Left lung (tissue), 10 donors: Measurements from ENCODE around the gene CNST. TPM values are rescaled to one million over a fixed set of nuclear protein-coding genes. Genes with fewer than 3 reads are reported as not detected.
"Not testable (repeated sequence)": the region's sequence is repeated elsewhere in the genome, so short reads cannot be mapped to it uniquely, and the experiment has no call there.

Experiments used
- ATAC-seq: fragments of 200-7000 bp; cut with Tn5 transposase; one replicate; pipeline ENCODE4 v1.9.1; 2020; ENCODE audit warnings: moderate library complexity
- DNase-seq, 4 donors: peaks; one replicate each; pipeline ENCODE4 v3.0.0-alpha.2; 2013 to 2020
- H3K27ac ChIP-seq, 2 donors: fragments of 200-600 bp; sonication (generic) in 1 of 2; one replicate each; pipeline versions ENCODE4 v1.5.0 to v1.8.0; 2020 to 2021
- H3K27me3 ChIP-seq, 2 donors: fragments of 200-600 bp; sonication (generic) in 1 of 2; one replicate each; pipeline versions ENCODE4 v1.5.0 to v1.8.0; 2020 to 2021
- H3K36me3 ChIP-seq, 2 donors: fragments of 200-600 bp; sonication (generic) in 1 of 2; one replicate each; pipeline versions ENCODE4 v1.5.0 to v1.8.0; 2020 to 2021
- H3K4me1 ChIP-seq, 2 donors: fragments of 200-600 bp; one replicate each; pipeline ENCODE4 v1.8.0; 2021
- H3K4me3 ChIP-seq, 2 donors: fragments of 200-600 bp; sonication (generic) in 1 of 2; one replicate each; pipeline versions ENCODE4 v1.5.0 to v1.8.0; 2020 to 2021; ENCODE audit warnings: mild to moderate bottlenecking in 1 of 2
- H3K9me3 ChIP-seq, 2 donors: fragments of 200-600 bp; sonication (generic) in 1 of 2; one replicate each; pipeline versions ENCODE4 v1.5.0 to v1.8.0; 2020 to 2021
- intact Hi-C, 2 donors: fragments of 100-400 bp; cut with DNase I; formaldehyde crosslinking; loops; one replicate each; pipeline versions ENCODE4 v1.11.2 to v1.14.2; 2022
- polyA plus RNA-seq, 6 donors: library from polyadenylated mRNA; unstranded; fragments of 120-200 nt; gene quantifications; one replicate each; pipeline ENCODE4 v1.2.1, GENCODE V29; 2013; ENCODE audit not compliant: insufficient read length in 6 of 6
- total RNA-seq, 2 donors: library from RNA; stranded (reverse); fragmentation: NEBNext Ultra II Directional; extraction: Animal tissue kit (Norgen Biotek cat#: 25700); gene quantifications; one replicate each; pipeline ENCODE4 v1.2.1, GENCODE V29; 2021
- TF ChIP-seq, protein P1 (sequence below), 2 donors: fragments of 200-600 bp; sonication (generic) in 1 of 2; IDR thresholded peaks; one replicate each; pipeline versions ENCODE4 v1.5.0 to v1.8.0; 2021; ENCODE audit warnings: antibody characterized with exemption in 2 of 2
- donor health status: DM: no; HTN: yes; CAD: no.
- donor health status: DM: no; HTN: no; CAD: no.

Gene CNST
- total and polyA plus RNA-seq, 8 donors, result 18.0 to 24.0 (median 19.6) TPM

DNA sequence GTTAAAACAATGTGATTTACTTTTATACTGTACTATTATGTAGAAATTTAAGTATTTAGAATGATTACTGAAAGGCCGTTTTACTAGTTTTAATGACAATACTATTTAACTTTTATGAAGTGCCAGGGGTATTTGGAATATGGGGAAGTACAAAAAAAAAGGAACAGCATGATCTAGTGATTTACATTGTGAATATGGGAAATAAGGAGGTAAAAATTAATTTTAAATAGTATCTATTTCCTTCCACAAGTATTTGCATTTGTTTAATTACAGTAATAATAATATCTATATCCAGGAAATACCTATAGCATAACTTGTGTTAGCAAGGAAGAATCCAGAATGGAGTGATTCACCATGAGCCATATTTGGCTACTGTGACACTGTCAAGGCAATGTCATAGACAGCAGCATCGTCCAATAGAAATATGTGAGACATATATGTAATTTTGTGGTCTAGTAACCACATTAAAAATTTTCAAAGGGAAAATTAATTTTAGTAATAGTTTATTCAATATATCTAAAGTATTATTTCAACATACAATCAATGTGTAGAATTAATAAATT is 22.0 kb downstream of the CNST start:
- no peak for ATAC-seq
- TF ChIP-seq, protein P1, sequence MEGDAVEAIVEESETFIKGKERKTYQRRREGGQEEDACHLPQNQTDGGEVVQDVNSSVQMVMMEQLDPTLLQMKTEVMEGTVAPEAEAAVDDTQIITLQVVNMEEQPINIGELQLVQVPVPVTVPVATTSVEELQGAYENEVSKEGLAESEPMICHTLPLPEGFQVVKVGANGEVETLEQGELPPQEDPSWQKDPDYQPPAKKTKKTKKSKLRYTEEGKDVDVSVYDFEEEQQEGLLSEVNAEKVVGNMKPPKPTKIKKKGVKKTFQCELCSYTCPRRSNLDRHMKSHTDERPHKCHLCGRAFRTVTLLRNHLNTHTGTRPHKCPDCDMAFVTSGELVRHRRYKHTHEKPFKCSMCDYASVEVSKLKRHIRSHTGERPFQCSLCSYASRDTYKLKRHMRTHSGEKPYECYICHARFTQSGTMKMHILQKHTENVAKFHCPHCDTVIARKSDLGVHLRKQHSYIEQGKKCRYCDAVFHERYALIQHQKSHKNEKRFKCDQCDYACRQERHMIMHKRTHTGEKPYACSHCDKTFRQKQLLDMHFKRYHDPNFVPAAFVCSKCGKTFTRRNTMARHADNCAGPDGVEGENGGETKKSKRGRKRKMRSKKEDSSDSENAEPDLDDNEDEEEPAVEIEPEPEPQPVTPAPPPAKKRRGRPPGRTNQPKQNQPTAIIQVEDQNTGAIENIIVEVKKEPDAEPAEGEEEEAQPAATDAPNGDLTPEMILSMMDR (IDR thresholded peaks at IDR 0.05), result no peak

DNA sequence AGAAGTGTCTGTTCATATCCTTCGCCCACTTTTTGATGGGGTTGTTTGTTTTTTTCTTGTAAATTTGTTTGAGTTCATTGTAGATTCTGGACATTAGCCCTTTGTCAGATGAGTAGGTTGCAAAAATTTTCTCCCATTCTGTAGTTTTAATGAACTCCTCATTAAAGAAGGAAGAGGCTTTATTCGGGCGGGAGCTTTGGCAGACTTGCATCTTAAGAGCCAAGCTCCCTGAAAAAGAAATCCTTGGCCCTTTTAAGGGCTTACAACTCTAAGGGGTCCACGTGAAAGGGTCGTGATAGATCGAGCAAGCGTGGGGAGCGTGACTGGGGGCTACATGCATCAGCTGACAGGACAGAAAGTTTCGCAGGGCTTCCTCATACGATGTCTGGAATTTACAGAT is 23.7 kb downstream of the CNST start:
- H3K27me3 ChIP-seq, DNase-seq, H3K9me3 ChIP-seq, intact Hi-C loops, H3K4me3 ChIP-seq, H3K27ac ChIP-seq, ATAC-seq: not testable (repeated sequence)
- Histone ChIP-seq H3K36me3 (peaks cover 0 to 10% of the 10 kb centered on the region in 2 donors), H3K4me1 (peaks cover 4 to 23% of the 10 kb centered on the region in 2 donors)

More for the DNA sequence above, 22.0 kb downstream of the CNST start:
- peaks cover 0 to 4% of the 10 kb centered on the region in 2 donors for H3K9me3 ChIP-seq
- intact Hi-C loops, result no loop called here
- H3K4me1 ChIP-seq, result peaks cover 15 to 37% of the 10 kb centered on the region in 2 donors
- DNase-seq, result no peak
- peak overlapping the region; percentile 71 to 72 for H3K27ac ChIP-seq
- H3K36me3 ChIP-seq, result peaks cover 0 to 10% of the 10 kb centered on the region in 2 donors
- no peaks in the 10 kb centered on the region for H3K27me3 ChIP-seq
- no peak overlapping the region for H3K4me3 ChIP-seq

DNA sequence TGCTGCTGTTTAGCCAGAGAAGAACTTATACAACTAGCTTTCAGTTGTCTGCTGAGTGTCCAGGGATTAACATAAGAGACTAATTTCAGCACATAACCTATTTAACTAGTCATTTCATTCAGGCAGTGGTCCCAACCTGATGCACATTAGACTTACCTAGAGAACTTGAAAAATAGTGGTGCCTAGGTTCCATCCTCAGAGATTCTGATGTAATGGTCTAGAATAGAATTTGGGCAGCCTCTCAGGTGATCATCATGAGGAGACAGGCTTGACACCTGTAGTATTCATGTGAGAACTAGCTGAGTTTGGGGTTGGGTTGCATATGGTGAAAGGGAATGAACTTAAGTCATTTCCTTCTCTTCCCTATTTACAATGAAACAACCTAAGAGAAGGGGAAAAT is 24.8 kb downstream of the CNST start:
- H3K27ac ChIP-seq, result no peak overlapping the region
- peaks cover 0 to 4% of the 10 kb centered on the region in 2 donors for H3K9me3 ChIP-seq
- H3K4me1 ChIP-seq, result peaks cover 0 to 20% of the 10 kb centered on the region in 2 donors
- no peak overlapping the region for H3K4me3 ChIP-seq
- DNase-seq, result no peak
- ATAC-seq, result no peak
- TF ChIP-seq, protein P1 (IDR thresholded peaks at IDR 0.05), result no peak
- no peaks in the 10 kb centered on the region for H3K27me3 ChIP-seq
- H3K36me3 ChIP-seq, result peaks cover 0 to 10% of the 10 kb centered on the region in 2 donors
- intact Hi-C loops, result no loop called here

DNA sequence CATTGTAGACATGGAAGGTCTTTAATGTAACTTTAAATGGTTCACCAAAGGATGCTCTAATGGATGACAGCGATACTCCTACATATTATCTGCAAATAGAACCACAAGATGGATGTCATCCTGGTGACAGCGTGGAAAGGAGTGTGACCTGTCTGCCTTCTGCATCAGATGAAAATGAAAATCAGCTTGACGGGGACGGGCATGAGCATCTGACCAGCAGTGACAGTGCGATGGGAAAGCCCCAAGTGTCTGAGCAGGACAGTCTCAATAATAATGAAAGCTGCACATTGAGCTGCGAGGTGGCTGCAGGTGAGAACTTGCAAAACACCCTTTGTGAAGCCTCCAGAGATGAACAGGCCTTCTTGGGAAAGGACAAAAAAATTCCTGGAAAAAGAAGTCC is 25.2 kb downstream of the CNST start:
- H3K9me3 ChIP-seq, result peaks cover 0 to 4% of the 10 kb centered on the region in 2 donors
- H3K4me1 ChIP-seq, result peaks cover 0 to 20% of the 10 kb centered on the region in 2 donors
- no peaks in the 10 kb centered on the region for H3K27me3 ChIP-seq
- no peak for DNase-seq
- peaks cover 0 to 10% of the 10 kb centered on the region in 2 donors for H3K36me3 ChIP-seq
- no peak for ATAC-seq
- intact Hi-C loops, result no loop called here
- TF ChIP-seq, protein P1 (IDR thresholded peaks at IDR 0.05), result no peak
- no peak overlapping the region for H3K4me3 ChIP-seq
- H3K27ac ChIP-seq, result no peak overlapping the region

DNA sequence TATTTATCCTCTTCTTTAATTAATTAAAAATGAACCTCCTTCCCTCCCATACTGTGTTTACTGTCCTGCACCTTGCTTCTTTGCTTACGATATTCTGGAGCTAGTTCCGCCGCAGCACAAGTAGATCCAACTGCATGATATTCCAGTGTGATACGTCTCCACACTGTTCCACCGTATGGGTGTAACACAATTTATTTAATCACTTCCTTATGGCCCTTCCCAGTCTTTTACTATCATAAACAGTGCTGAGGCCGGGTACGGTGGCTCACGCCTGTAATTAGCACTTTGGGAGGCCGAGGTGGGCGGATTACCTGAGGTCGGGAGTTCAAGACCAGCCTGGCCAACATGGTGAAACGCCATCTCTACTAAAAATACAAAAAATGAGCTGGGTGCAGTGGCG is 25.7 kb downstream of the CNST start:
- peaks cover 0 to 4% of the 10 kb centered on the region in 2 donors for H3K9me3 ChIP-seq
- no peaks in the 10 kb centered on the region for H3K27me3 ChIP-seq
- no peak overlapping the region for H3K27ac ChIP-seq
- ATAC-seq, result no peak
- H3K4me3 ChIP-seq, result no peak overlapping the region
- peaks cover 0 to 10% of the 10 kb centered on the region in 2 donors for H3K36me3 ChIP-seq
- TF ChIP-seq, protein P1 (IDR thresholded peaks at IDR 0.05), result no peak
- H3K4me1 ChIP-seq, result peaks cover 0 to 17% of the 10 kb centered on the region in 2 donors
- intact Hi-C loops, result no loop called here
- no peak for DNase-seq

DNA sequence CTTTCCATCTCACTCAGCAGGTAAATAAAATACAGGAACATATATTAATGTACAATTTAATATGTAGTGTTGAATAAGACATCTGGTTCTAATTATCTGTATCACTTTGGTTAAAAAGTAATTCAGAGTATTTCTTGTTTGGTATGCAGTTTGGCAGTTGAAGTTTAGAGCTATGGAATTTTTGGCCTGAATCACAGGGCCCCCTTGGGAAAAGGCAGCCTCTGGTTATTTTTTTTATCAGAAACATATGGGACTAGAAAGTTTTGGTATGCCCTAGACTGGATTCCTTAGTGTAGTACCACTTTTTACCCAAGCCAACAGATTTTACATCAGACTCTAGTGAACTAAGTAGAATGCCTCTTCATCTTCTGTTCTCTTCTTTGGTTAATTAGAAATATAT is 26.4 kb downstream of the CNST start:
- H3K4me3 ChIP-seq, result no peak overlapping the region
- peaks cover 0 to 10% of the 10 kb centered on the region in 2 donors for H3K36me3 ChIP-seq
- DNase-seq, result no peak
- H3K27me3 ChIP-seq, result no peaks in the 10 kb centered on the region
- H3K9me3 ChIP-seq, result peaks cover 0 to 4% of the 10 kb centered on the region in 2 donors
- H3K4me1 ChIP-seq, result peaks cover 0 to 9% of the 10 kb centered on the region in 2 donors
- TF ChIP-seq, protein P1 (IDR thresholded peaks at IDR 0.05), result no peak
- no peak for ATAC-seq
- intact Hi-C loops, result no loop called here
- H3K27ac ChIP-seq, result no peak overlapping the region
